K562 (cell line): Measurements from ENCODE around the gene YAE1. TPM values are rescaled to one million over a fixed set of nuclear protein-coding genes. Genes with fewer than 3 reads are reported as not detected.

Experiments
- ADNP ChIP-seq: fragments of 200-800 bp; sonication (Bioruptor generic); IDR thresholded peaks from 2 replicates; pipeline ENCODE4 v1.6.1; 2016; ENCODE audit warnings: missing genetic modification characterization, missing compliant biosample characterization
- BACH1 ChIP-seq: fragments of 200-800 bp; sonication (Bioruptor generic); IDR thresholded peaks from 2 replicates; pipeline ENCODE4 v1.6.1; 2016; ENCODE audit warnings: missing genetic modification characterization, missing compliant biosample characterization
- BCL6 ChIP-seq: fragments of 250-450 bp; sonication (Bioruptor Pico); IDR thresholded peaks from 2 replicates; pipeline ENCODE4 v1.4.0; 2020
- CEBPG ChIP-seq, 3 experiments: fragments of 200-800 bp in 1 of 3; sonication (Bioruptor generic) in 1 of 3; sonication (generic) in 1 of 3; formaldehyde crosslinking in 1 of 3; IDR thresholded peaks in 2 of 3; conservative IDR thresholded peaks in 1 of 3; 2 replicates each; pipeline versions ENCODE4 v1.6.1 to v1.8.0; 2016 to 2022; ENCODE audit warnings: missing compliant biosample characterization in 2 of 3, missing genetic modification characterization in 2 of 3, mild to moderate bottlenecking in 1 of 3, missing genetic modification reagents in 1 of 3
- DPF2 ChIP-seq: fragments of 450-650 bp; IDR thresholded peaks from 2 replicates; pipeline ENCODE4 v1.6.1; 2016
- EP400 ChIP-seq: fragments of 450-650 bp; IDR thresholded peaks from 2 replicates; pipeline ENCODE4 v1.6.1; 2017; ENCODE audit warnings: antibody characterized with exemption, mild to moderate bottlenecking, moderate library complexity
- FOXJ2 ChIP-seq: fragments of 200-800 bp; sonication (Bioruptor generic); IDR thresholded peaks from 2 replicates; pipeline ENCODE4 v1.6.1; 2016; ENCODE audit warnings: missing genetic modification characterization, missing compliant biosample characterization
- FOXK2 ChIP-seq, 2 experiments: fragments of 450-650 bp; IDR thresholded peaks in 1 of 2; conservative IDR thresholded peaks in 1 of 2; 2 replicates each; pipeline ENCODE4 v1.6.1; 2016; ENCODE audit warnings: low read depth in 2 of 2, mild to moderate bottlenecking in 1 of 2
- KDM4B ChIP-seq, 2 experiments: fragments of 450-650 bp in 1 of 2; sonication (generic) in 1 of 2; IDR thresholded peaks; 2 replicates each; pipeline ENCODE4 v1.6.1; 2016 to 2017; ENCODE audit warnings: borderline replicate concordance in 2 of 2, antibody characterized with exemption in 1 of 2, low read depth in 1 of 2, mild to moderate bottlenecking in 1 of 2
- L3MBTL2 ChIP-seq: fragments of 450-650 bp; IDR thresholded peaks from 2 replicates; pipeline ENCODE4 v1.6.1; 2016; ENCODE audit warnings: mild to moderate bottlenecking, moderate library complexity
- LCOR ChIP-seq: sonication (generic); formaldehyde crosslinking; IDR thresholded peaks from 2 replicates; pipeline ENCODE4 v1.8.0; 2022; ENCODE audit warnings: mild to moderate bottlenecking, missing genetic modification reagents
- NCOA6 ChIP-seq: fragments of 450-650 bp; IDR thresholded peaks from 2 replicates; pipeline ENCODE4 v1.6.1; 2017; ENCODE audit warnings: mild to moderate bottlenecking
- TCF3 ChIP-seq: sonication (generic); formaldehyde crosslinking; IDR thresholded peaks from 2 replicates; pipeline ENCODE4 v1.4.0; 2020; ENCODE audit warnings: mild to moderate bottlenecking, missing genetic modification reagents
- ZNF324 ChIP-seq: fragments of 250-450 bp; sonication (Bioruptor Pico); IDR thresholded peaks from 2 replicates; pipeline ENCODE4 v1.4.0; 2020; ENCODE audit warnings: mild to moderate bottlenecking
- ZNF583 ChIP-seq: fragments of 250-450 bp; sonication (Bioruptor Pico); IDR thresholded peaks from 2 replicates; pipeline ENCODE4 v1.4.0; 2020
- polyA plus RNA-seq, 8 experiments: library from polyadenylated mRNA; depleted of rRNA in 4 of 8; stranded (reverse) in 5 of 8; unstranded in 3 of 8; fragments of >200 nt; fragmentation: Nextera tagmentation in 2 of 8; fragmentation: Illumina TruSeq in 1 of 8; extraction: Ambion mirVana in 2 of 8; extraction: Trizol in 1 of 8; gene quantifications; 2 replicates each; pipeline versions ENCODE4 v1.2.1 to v1.2.3, GENCODE V29; 2011 to 2014; ENCODE audit warnings: inconsistent platforms in 1 of 8, missing spikeins in 1 of 8
- total RNA-seq, 7 experiments: library from RNA; depleted of rRNA in 6 of 7; stranded (reverse); fragments of >200 nt in 6 of 7; fragmentation: Illumina TruSeq in 2 of 7; extraction: Trizol in 2 of 7; gene quantifications; 2 replicates each; pipeline versions ENCODE4 v1.2.1 to v1.2.3, GENCODE V29; 2011 to 2021; ENCODE audit warnings: low replicate concordance in 1 of 7
- TF ChIP-seq, protein P1 (sequence below), 2 experiments: fragments of 450-650 bp; IDR thresholded peaks; 2 replicates each; pipeline ENCODE4 v1.6.1; 2018; ENCODE audit warnings: mild to moderate bottlenecking in 2 of 2, low read depth in 1 of 2; ENCODE audit not compliant: partially characterized antibody in 2 of 2
- TF ChIP-seq, protein P2 (sequence below), 2 experiments: fragments of 450-650 bp; conservative IDR thresholded peaks; 2 replicates each; pipeline ENCODE4 v1.6.1; 2017; ENCODE audit warnings: mild to moderate bottlenecking in 2 of 2, moderate library complexity in 2 of 2
- TF ChIP-seq, protein P3 (sequence below): sonication (generic); formaldehyde crosslinking; IDR thresholded peaks from 2 replicates; pipeline ENCODE4 v1.4.0; 2020; ENCODE audit warnings: mild to moderate bottlenecking, missing genetic modification reagents

Gene YAE1
- total and polyA plus RNA-seq, 9 of the 15 experiments (the other 6 are each of a cell fraction or from before 2014, with no cell fraction given), result 15.2 to 63.4 (median 30.1) TPM

DNA sequence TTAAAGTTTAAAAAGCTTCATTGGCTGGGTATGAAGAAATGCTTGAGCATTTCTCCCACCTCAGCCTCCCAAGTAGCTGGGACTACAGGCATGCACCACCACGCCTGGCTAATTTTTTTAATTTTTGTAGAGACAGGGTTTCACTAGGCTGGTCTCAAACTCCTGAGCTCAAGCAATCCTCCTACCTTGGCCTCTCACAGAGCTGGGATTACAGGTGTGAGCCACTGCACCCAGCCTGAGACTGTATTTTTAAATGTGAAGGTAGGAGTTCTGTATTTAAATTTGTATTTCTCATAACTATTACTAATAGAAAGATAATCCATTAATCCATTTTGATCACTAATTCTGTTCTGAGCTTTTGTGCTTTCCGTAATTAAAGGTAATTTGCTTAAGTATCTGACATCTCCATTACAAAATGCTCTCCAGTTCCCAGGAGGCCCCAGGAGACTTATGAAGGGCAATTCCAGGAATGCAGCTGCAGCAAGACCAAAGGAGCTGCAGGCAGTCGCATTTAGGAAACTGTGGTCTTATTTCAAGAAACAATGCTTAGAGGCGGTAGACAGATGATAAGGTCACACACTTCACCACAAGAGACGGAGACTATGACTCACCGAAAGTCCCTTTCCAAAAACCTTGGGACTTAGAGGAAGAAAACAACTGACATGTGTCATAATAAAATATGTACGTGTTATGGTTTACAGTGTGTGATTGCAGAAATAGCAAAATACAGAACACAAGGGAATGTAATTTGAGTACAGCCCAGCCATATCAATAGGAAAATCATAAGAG is 23.3 kb downstream of the YAE1 start (continued):
- TF ChIP-seq, protein P1, sequence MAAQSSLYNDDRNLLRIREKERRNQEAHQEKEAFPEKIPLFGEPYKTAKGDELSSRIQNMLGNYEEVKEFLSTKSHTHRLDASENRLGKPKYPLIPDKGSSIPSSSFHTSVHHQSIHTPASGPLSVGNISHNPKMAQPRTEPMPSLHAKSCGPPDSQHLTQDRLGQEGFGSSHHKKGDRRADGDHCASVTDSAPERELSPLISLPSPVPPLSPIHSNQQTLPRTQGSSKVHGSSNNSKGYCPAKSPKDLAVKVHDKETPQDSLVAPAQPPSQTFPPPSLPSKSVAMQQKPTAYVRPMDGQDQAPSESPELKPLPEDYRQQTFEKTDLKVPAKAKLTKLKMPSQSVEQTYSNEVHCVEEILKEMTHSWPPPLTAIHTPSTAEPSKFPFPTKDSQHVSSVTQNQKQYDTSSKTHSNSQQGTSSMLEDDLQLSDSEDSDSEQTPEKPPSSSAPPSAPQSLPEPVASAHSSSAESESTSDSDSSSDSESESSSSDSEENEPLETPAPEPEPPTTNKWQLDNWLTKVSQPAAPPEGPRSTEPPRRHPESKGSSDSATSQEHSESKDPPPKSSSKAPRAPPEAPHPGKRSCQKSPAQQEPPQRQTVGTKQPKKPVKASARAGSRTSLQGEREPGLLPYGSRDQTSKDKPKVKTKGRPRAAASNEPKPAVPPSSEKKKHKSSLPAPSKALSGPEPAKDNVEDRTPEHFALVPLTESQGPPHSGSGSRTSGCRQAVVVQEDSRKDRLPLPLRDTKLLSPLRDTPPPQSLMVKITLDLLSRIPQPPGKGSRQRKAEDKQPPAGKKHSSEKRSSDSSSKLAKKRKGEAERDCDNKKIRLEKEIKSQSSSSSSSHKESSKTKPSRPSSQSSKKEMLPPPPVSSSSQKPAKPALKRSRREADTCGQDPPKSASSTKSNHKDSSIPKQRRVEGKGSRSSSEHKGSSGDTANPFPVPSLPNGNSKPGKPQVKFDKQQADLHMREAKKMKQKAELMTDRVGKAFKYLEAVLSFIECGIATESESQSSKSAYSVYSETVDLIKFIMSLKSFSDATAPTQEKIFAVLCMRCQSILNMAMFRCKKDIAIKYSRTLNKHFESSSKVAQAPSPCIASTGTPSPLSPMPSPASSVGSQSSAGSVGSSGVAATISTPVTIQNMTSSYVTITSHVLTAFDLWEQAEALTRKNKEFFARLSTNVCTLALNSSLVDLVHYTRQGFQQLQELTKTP (IDR thresholded peaks at IDR 0.05; ENCODE audit: low read depth in 1 of 2, partially characterized antibody in 2 of 2), result peak in 1 of 2 experiments; percentile 39
- TF ChIP-seq, protein P2, sequence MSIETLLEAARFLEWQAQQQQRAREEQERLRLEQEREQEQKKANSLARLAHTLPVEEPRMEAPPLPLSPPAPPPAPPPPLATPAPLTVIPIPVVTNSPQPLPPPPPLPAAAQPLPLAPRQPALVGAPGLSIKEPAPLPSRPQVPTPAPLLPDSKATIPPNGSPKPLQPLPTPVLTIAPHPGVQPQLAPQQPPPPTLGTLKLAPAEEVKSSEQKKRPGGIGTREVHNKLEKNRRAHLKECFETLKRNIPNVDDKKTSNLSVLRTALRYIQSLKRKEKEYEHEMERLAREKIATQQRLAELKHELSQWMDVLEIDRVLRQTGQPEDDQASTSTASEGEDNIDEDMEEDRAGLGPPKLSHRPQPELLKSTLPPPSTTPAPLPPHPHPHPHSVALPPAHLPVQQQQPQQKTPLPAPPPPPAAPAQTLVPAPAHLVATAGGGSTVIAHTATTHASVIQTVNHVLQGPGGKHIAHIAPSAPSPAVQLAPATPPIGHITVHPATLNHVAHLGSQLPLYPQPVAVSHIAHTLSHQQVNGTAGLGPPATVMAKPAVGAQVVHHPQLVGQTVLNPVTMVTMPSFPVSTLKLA (conservative IDR thresholded peaks at IDR 0.05), result peak; percentile 66 to 77
- TF ChIP-seq DPF2 (peak; percentile 97), CEBPG (CRISPR knock-in tag; IDR thresholded peaks at IDR 0.05) (no peak), CEBPG (tag; conservative IDR thresholded peaks at IDR 0.05 in 1 of 2, IDR thresholded peaks at IDR 0.05 in 1 of 2) (peak; percentile 19 to 37; a peak in 3 of 4 replicates), BACH1 (peak; percentile 62; the same call in 1 of the 2 replicates), ZNF324 (CRISPR knock-in tag) (no peak), TCF3 (peak; percentile 79), LCOR (CRISPR knock-in tag) (peak; percentile 83; the same call in 1 of the 2 replicates), ZNF583 (CRISPR knock-in tag) (peak; percentile 71; the same call in 1 of the 2 replicates), L3MBTL2 (no peak), EP400 (peak; percentile 53), FOXJ2 (tag) (peak; percentile 85; the same call in 1 of the 2 replicates), NCOA6 (0 out of 2 replicates have a peak, but pooled peaks have one; percentile 34), ADNP (tag) (peak; percentile 70; the same call in 1 of the 2 replicates), BCL6 (CRISPR knock-in tag) (no peak), KDM4B (IDR thresholded peaks at IDR 0.05; ENCODE audit: borderline replicate concordance in 2 of 2, low read depth in 1 of 2) (no peak), FOXK2 (conservative IDR thresholded peaks at IDR 0.05 in 1 of 2, IDR thresholded peaks at IDR 0.05 in 1 of 2; ENCODE audit: low read depth in 2 of 2) (peak; percentile 91 to 93)
- TF ChIP-seq, protein P3, sequence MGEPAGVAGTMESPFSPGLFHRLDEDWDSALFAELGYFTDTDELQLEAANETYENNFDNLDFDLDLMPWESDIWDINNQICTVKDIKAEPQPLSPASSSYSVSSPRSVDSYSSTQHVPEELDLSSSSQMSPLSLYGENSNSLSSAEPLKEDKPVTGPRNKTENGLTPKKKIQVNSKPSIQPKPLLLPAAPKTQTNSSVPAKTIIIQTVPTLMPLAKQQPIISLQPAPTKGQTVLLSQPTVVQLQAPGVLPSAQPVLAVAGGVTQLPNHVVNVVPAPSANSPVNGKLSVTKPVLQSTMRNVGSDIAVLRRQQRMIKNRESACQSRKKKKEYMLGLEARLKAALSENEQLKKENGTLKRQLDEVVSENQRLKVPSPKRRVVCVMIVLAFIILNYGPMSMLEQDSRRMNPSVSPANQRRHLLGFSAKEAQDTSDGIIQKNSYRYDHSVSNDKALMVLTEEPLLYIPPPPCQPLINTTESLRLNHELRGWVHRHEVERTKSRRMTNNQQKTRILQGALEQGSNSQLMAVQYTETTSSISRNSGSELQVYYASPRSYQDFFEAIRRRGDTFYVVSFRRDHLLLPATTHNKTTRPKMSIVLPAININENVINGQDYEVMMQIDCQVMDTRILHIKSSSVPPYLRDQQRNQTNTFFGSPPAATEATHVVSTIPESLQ (CRISPR knock-in tag), result no peak
